GM12891 (cell line): ENCODE data around the gene PPP1R13L.

Source experiments
- PAX5 ChIP-seq: IDR thresholded peaks from 2 replicates; pipeline ENCODE4 v1.6.1; 2011; ENCODE audit warnings: low read length, moderate library complexity, mild to moderate bottlenecking; ENCODE audit not compliant: insufficient read depth, severe bottlenecking
- POLR2A ChIP-seq: IDR thresholded peaks from 2 replicates; pipeline ENCODE4 v1.6.1; 2011; ENCODE audit warnings: low read depth, low read length, control low read depth
- POLR2AphosphoS5 ChIP-seq: IDR thresholded peaks from 2 replicates; pipeline ENCODE4 v1.6.1; 2011; ENCODE audit warnings: low read depth, low read length, control low read depth
- TAF1 ChIP-seq: IDR thresholded peaks from 2 replicates; pipeline ENCODE4 v1.6.1; 2011; ENCODE audit warnings: low read depth, low read length, control low read depth

DNA sequence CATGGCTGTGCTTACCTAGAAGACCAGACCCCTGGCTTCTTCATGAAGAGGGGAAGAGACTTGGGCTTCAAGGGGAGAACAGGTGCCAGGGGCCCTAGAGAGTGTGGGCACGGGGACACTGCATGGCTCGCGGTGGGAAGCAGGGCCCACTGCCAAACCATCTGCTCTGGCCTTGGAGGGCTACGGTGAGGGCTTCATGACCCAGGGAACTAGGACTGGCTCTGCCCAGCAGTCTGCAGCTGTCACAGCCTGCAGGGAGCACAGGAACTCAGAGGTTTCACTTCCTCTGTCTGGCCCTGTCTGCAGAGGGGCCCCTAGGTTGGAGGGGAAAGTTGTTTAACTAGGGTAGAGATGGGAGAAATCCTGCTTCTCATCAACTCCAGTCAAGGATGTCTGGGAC lies 14.5 kb upstream of the PPP1R13L start:
- TF ChIP-seq POLR2A (no peak), POLR2AphosphoS5 (0 out of 2 replicates have a peak, but pooled peaks have one; percentile 34), TAF1 (no peak), PAX5 (peak; percentile 31)
